K562 (cell line): ENCODE data around the gene TSTD1. TPM values are rescaled to one million over a fixed set of nuclear protein-coding genes. Genes with fewer than 3 reads are reported as not detected.

Source experiments
- CHAMP1 ChIP-seq: fragments of 450-650 bp; IDR thresholded peaks from 2 replicates; pipeline ENCODE4 v1.6.1; 2016; ENCODE audit warnings: mild to moderate bottlenecking
- DLX4 ChIP-seq: fragments of 250-450 bp; sonication (Bioruptor Pico); IDR thresholded peaks from 2 replicates; pipeline ENCODE4 v1.6.1; 2021; ENCODE audit warnings: mild to moderate bottlenecking
- GTF2A2 ChIP-seq: IDR thresholded peaks from 2 replicates; pipeline ENCODE4 v1.6.1; 2016; ENCODE audit warnings: mild to moderate bottlenecking, missing genetic modification characterization, missing compliant biosample characterization
- HDAC1 ChIP-seq, 2 experiments: fragments of 450-650 bp; IDR thresholded peaks; 2 replicates each; pipeline ENCODE4 v1.6.1; 2016 to 2017; ENCODE audit warnings: inconsistent platforms in 1 of 2, mild to moderate bottlenecking in 1 of 2, moderate library complexity in 1 of 2
- HDAC2 ChIP-seq: fragments of 450-650 bp; IDR thresholded peaks from 2 replicates; pipeline ENCODE4 v1.6.1; 2016; ENCODE audit warnings: mild to moderate bottlenecking
- MNT ChIP-seq, 2 experiments: fragments of 450-650 bp; conservative IDR thresholded peaks; 2 replicates each; pipeline ENCODE4 v1.6.1; 2017; ENCODE audit warnings: mild to moderate bottlenecking in 2 of 2, moderate library complexity in 2 of 2
- NR3C1 ChIP-seq: sonication (generic); formaldehyde crosslinking; IDR thresholded peaks from 2 replicates; pipeline ENCODE4 v1.8.1; 2022; ENCODE audit warnings: missing genetic modification reagents
- PTRF ChIP-seq: fragments of 450-650 bp; IDR thresholded peaks from 2 replicates; pipeline ENCODE4 v1.6.1; 2016; ENCODE audit warnings: mild to moderate bottlenecking, missing genetic modification characterization, missing compliant biosample characterization
- SFPQ ChIP-seq: fragments of 200-400 bp; formaldehyde crosslinking; IDR thresholded peaks from 2 replicates; pipeline ENCODE4 v1.6.1; 2017; ENCODE audit warnings: mild to moderate bottlenecking, low read depth, low read length, moderate library complexity
- SMARCA4 ChIP-seq: fragments of 450-650 bp; IDR thresholded peaks from 2 replicates; pipeline ENCODE4 v1.6.1; 2016
- ZNF407 ChIP-seq: fragments of 450-650 bp; IDR thresholded peaks from 2 replicates; pipeline ENCODE4 v1.6.1; 2016; ENCODE audit warnings: low read depth
- ZNF584 ChIP-seq: fragments of 200-800 bp; sonication (Bioruptor generic); IDR thresholded peaks from 2 replicates; pipeline ENCODE4 v1.6.1; 2016; ENCODE audit warnings: low read depth, mild to moderate bottlenecking, missing genetic modification characterization, missing compliant biosample characterization
- polyA plus RNA-seq, 8 experiments: library from polyadenylated mRNA; depleted of rRNA in 4 of 8; stranded (reverse) in 5 of 8; unstranded in 3 of 8; fragments of >200 nt; fragmentation: Nextera tagmentation in 2 of 8; fragmentation: Illumina TruSeq in 1 of 8; extraction: Ambion mirVana in 2 of 8; extraction: Trizol in 1 of 8; gene quantifications; 2 replicates each; pipeline versions ENCODE4 v1.2.1 to v1.2.3, GENCODE V29; 2011 to 2014; ENCODE audit warnings: inconsistent platforms in 1 of 8, missing spikeins in 1 of 8
- total RNA-seq, 7 experiments: library from RNA; depleted of rRNA in 6 of 7; stranded (reverse); fragments of >200 nt in 6 of 7; fragmentation: Illumina TruSeq in 2 of 7; extraction: Trizol in 2 of 7; gene quantifications; 2 replicates each; pipeline versions ENCODE4 v1.2.1 to v1.2.3, GENCODE V29; 2011 to 2021; ENCODE audit warnings: low replicate concordance in 1 of 7

The TSTD1 gene
- total and polyA plus RNA-seq, 9 of the 15 experiments (the other 6 are each of a cell fraction or from before 2014, with no cell fraction given): 0.23 to 0.53 TPM; not detected in 7

- peak in 1 of 2 experiments; percentile 51; a peak in 1 of 4 replicates for TF ChIP-seq MNT (conservative IDR thresholded peaks at IDR 0.05)
- no peak for TF ChIP-seq ZNF407
- TF ChIP-seq CHAMP1: no peak
- no peak for TF ChIP-seq GTF2A2 (tag)
- no peak for TF ChIP-seq NR3C1 (CRISPR knock-in tag)
- no peak for TF ChIP-seq ZNF584 (CRISPR knock-in tag)
- no peak for TF ChIP-seq HDAC2
- TF ChIP-seq DLX4: no peak
- TF ChIP-seq SMARCA4: peak; percentile 46; the same call in 1 of the 2 replicates
- no peak for TF ChIP-seq PTRF (tag)
- no peak for TF ChIP-seq HDAC1 (IDR thresholded peaks at IDR 0.05)
- TF ChIP-seq SFPQ: no peak
These were observed 6.4 kb upstream of the TSTD1 start (continued) for GRCh38 chr1:161044908-161045735.
